Suprapubic skin (tissue), 3 donors: ENCODE measurements around the gene DSCAML1.

Experiments
- POLR2AphosphoS5 ChIP-seq, 3 donors: sonication (generic); formaldehyde crosslinking; IDR thresholded peaks; one replicate each; pipeline ENCODE4 v1.6.1; 2017; ENCODE audit warnings: antibody characterized with exemption in 3 of 3
- TF ChIP-seq, protein P1 (sequence below), 2 donors: fragments of 200-600 bp in 1 of 2; fragments of 450-650 bp in 1 of 2; sonication (generic) in 1 of 2; IDR thresholded peaks; one replicate each; pipeline ENCODE4 v1.5.1; 2016 to 2019; ENCODE audit warnings: antibody characterized with exemption in 2 of 2, mild to moderate bottlenecking in 1 of 2, moderate library complexity in 1 of 2

GRCh38 chr11:117803896-117804295 lies 6.9 kb upstream of the DSCAML1 start:
- no peak for TF ChIP-seq POLR2AphosphoS5 (IDR thresholded peaks at IDR 0.05)
- TF ChIP-seq, protein P1, sequence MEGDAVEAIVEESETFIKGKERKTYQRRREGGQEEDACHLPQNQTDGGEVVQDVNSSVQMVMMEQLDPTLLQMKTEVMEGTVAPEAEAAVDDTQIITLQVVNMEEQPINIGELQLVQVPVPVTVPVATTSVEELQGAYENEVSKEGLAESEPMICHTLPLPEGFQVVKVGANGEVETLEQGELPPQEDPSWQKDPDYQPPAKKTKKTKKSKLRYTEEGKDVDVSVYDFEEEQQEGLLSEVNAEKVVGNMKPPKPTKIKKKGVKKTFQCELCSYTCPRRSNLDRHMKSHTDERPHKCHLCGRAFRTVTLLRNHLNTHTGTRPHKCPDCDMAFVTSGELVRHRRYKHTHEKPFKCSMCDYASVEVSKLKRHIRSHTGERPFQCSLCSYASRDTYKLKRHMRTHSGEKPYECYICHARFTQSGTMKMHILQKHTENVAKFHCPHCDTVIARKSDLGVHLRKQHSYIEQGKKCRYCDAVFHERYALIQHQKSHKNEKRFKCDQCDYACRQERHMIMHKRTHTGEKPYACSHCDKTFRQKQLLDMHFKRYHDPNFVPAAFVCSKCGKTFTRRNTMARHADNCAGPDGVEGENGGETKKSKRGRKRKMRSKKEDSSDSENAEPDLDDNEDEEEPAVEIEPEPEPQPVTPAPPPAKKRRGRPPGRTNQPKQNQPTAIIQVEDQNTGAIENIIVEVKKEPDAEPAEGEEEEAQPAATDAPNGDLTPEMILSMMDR (IDR thresholded peaks at IDR 0.05) = no peak
